Measurements from ENCODE around the gene CMSS1. TPM values are rescaled to one million over a fixed set of nuclear protein-coding genes. Genes with fewer than 3 reads are reported as not detected.

The CMSS1 gene
- total RNA-seq, 1 experiment from 2014 or later = 70.6 TPM

- ATAC-seq = no peak
- Mint-ChIP-seq H3K4me3 (no peak overlapping the region), H3K27me3 (ENCODE audit: low read depth) (no peaks in the 10 kb centered on the region), H3K9me3 (no peaks in the 10 kb centered on the region), H3K27ac (no peak overlapping the region), H3K36me3 (no peaks in the 10 kb centered on the region), H3K4me1 (peaks cover 2% of the 10 kb centered on the region; the same call in 1 of the 2 replicates)
- DNase-seq (ENCODE audit: low spot score) = no peak
- ChIA-PET POLR2A (no interaction called here), CTCF (interaction anchor here (1.8 kb wide), 1 partner anchor 417 kb away, joined by 6 read pairs; no protein-coding TSS in a partner anchor)
- TF ChIP-seq TEAD4 (CRISPR knock-in tag; IDR thresholded peaks at IDR 0.05) (no peak), E2F5 (CRISPR knock-in tag; IDR thresholded peaks at IDR 0.05) (no peak), AR (CRISPR knock-in tag; IDR thresholded peaks at IDR 0.05) (no peak), ZNF263 (CRISPR knock-in tag; IDR thresholded peaks at IDR 0.05; ENCODE audit: low read depth) (no peak), ZNF532 (CRISPR knock-in tag; IDR thresholded peaks at IDR 0.05; ENCODE audit: borderline replicate concordance) (no peak), ZNF281 (CRISPR knock-in tag; IDR thresholded peaks at IDR 0.05) (no peak), OVOL2 (CRISPR knock-in tag; IDR thresholded peaks at IDR 0.05; ENCODE audit: borderline replicate concordance) (no peak), PREB (CRISPR knock-in tag; IDR thresholded peaks at IDR 0.05; ENCODE audit: borderline replicate concordance) (no peak), STAT6 (CRISPR knock-in tag; conservative IDR thresholded peaks at IDR 0.05; ENCODE audit: low read depth) (no peak), IRF1 (CRISPR knock-in tag; IDR thresholded peaks at IDR 0.05) (no peak), PRDM15 (CRISPR knock-in tag; IDR thresholded peaks at IDR 0.05) (no peak), ZBTB21 (CRISPR knock-in tag; IDR thresholded peaks at IDR 0.05; ENCODE audit: borderline replicate concordance) (no peak), NFE2L1 (CRISPR knock-in tag; IDR thresholded peaks at IDR 0.05) (no peak), ZNF121 (CRISPR knock-in tag; IDR thresholded peaks at IDR 0.05) (no peak), ATF3 (CRISPR knock-in tag; conservative IDR thresholded peaks at IDR 0.05) (no peak), ELF4 (CRISPR knock-in tag; IDR thresholded peaks at IDR 0.05; ENCODE audit: low read depth) (no peak), MXD4 (CRISPR knock-in tag; IDR thresholded peaks at IDR 0.05; ENCODE audit: borderline replicate concordance) (no peak)
Observed at GRCh38 chr3:99836681-99837080, 19.0 kb downstream of the CMSS1 start.
